Ovary (tissue), 3 donors: ENCODE data around the gene CCER1.

Experiments used
- EP300 ChIP-seq: sonication (generic); formaldehyde crosslinking; IDR thresholded peaks from one replicate; pipeline ENCODE4 v1.6.1; 2017; ENCODE audit warnings: antibody characterized with exemption
- POLR2A ChIP-seq: fragments of 450-650 bp; IDR thresholded peaks from one replicate; pipeline ENCODE4 v1.6.1; 2017; ENCODE audit warnings: antibody characterized with exemption, mild to moderate bottlenecking, moderate library complexity
- TF ChIP-seq, protein P1 (sequence below), 3 donors: fragments of 450-650 bp in 2 of 3; fragments of 200-600 bp in 1 of 3; IDR thresholded peaks; one replicate each; pipeline versions ENCODE4 v1.5.1 to v1.8.0; 2016 to 2022; ENCODE audit warnings: antibody characterized with exemption in 3 of 3, mild to moderate bottlenecking in 1 of 3
- donor health status: DM: no; HTN: no; CAD: no.

DNA sequence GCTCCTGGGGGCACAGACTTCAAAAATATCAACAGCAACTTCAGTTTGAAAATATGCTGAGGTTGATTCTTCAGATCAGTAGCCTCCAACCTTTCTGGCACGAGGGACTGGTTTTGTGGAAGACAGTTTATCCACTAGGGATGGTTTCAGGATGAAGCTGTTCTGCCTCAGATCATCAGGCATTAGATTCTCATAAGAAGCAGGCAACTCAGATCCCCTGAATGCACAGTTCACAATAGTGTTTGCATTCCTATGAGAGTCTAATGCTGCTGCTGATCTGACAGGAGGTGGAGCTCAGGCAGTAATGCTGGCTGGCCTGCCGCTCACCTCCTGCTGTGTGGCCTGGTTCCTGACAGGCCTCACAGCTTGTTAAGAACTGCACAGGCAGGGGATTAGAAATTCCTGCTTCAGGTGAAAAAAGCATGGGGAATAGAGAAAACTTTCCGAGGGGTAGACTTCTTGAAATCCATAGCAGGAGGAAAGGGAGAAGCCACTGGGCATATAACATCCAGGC is 37.0 kb upstream of the CCER1 start:
- TF ChIP-seq, protein P1, sequence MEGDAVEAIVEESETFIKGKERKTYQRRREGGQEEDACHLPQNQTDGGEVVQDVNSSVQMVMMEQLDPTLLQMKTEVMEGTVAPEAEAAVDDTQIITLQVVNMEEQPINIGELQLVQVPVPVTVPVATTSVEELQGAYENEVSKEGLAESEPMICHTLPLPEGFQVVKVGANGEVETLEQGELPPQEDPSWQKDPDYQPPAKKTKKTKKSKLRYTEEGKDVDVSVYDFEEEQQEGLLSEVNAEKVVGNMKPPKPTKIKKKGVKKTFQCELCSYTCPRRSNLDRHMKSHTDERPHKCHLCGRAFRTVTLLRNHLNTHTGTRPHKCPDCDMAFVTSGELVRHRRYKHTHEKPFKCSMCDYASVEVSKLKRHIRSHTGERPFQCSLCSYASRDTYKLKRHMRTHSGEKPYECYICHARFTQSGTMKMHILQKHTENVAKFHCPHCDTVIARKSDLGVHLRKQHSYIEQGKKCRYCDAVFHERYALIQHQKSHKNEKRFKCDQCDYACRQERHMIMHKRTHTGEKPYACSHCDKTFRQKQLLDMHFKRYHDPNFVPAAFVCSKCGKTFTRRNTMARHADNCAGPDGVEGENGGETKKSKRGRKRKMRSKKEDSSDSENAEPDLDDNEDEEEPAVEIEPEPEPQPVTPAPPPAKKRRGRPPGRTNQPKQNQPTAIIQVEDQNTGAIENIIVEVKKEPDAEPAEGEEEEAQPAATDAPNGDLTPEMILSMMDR (IDR thresholded peaks at IDR 0.05): no peak
- TF ChIP-seq POLR2A (no peak), EP300 (no peak)
